Measurements from ENCODE around the gene SAA4. TPM values are rescaled to one million over a fixed set of nuclear protein-coding genes. Genes with fewer than 3 reads are reported as not detected.
"Not testable (repeated sequence)": the region's sequence is repeated elsewhere in the genome, so short reads cannot be mapped to it uniquely, and the experiment has no call there.

SAA4 gene
- total and polyA plus RNA-seq, 2 experiments from 2014 or later = not detected

GRCh38 chr11:18271206-18271605 lies 34.6 kb upstream of the SAA4 start (continued):
- no peak for TF ChIP-seq ZNF462 (CRISPR knock-in tag; IDR thresholded peaks at IDR 0.05)
- no peak for TF ChIP-seq EZH2 (IDR thresholded peaks at IDR 0.05; ENCODE audit: low read depth, unreplicated experiment)

- Histone ChIP-seq H3K4me1 (ENCODE audit: insufficient read depth) (no peaks in the 10 kb centered on the region), H3K27me3 (ENCODE audit: insufficient read depth) (no peaks in the 10 kb centered on the region), H3K4me2 (no peak overlapping the region), H2AFZ (no peak overlapping the region), H3F3A (replicated peaks; ENCODE audit: low read depth) (no peaks in the 10 kb centered on the region), H3K27ac (ENCODE audit: low read depth) (no peak overlapping the region), H3K4me3 (no peak overlapping the region), H3K9me2 (ENCODE audit: insufficient read depth) (no peaks in the 10 kb centered on the region), H3K36me3 (ENCODE audit: insufficient read depth) (no peaks in the 10 kb centered on the region), H4K20me1 (replicated peaks; ENCODE audit: insufficient read depth) (no peaks in the 10 kb centered on the region), H3K79me2 (replicated peaks; ENCODE audit: insufficient read depth) (no peaks in the 10 kb centered on the region)
- TF ChIP-seq CTCF (conservative IDR thresholded peaks at IDR 0.05; ENCODE audit: low read depth in 2 of 2) (peak; percentile 24 to 38; a peak in 3 of 4 replicates), ZNF331 (CRISPR knock-in tag; IDR thresholded peaks at IDR 0.05; ENCODE audit: low read depth) (no peak)
- ATAC-seq = peak; percentile 67
- no peaks in the 10 kb centered on the region for H3K27me3 Mint-ChIP-seq (ENCODE audit: insufficient read depth, low read depth, poor library complexity)
- no peak overlapping the region for H3K4me3 Mint-ChIP-seq
- peak; percentile 37 for DNase-seq (ENCODE audit: low spot score)
- no peak overlapping the region for H3K27ac Mint-ChIP-seq
- peaks cover 2% of the 10 kb centered on the region for H3K36me3 Mint-ChIP-seq (ENCODE audit: low read depth)
- H3K4me1 Mint-ChIP-seq = no peaks in the 10 kb centered on the region
- H3K9me3 Mint-ChIP-seq = no peaks in the 10 kb centered on the region
Measured at GRCh38 chr11:18270102-18270501, 33.5 kb upstream of the SAA4 start.

- H3K4me3 Mint-ChIP-seq; H3K4me1 ChIP-seq (ENCODE audit: insufficient read depth); H3K9me3 Mint-ChIP-seq; DNase-seq (ENCODE audit: low spot score); H3K36me3 Mint-ChIP-seq (ENCODE audit: low read depth); H3K27ac Mint-ChIP-seq; H3K79me2 ChIP-seq (replicated peaks; ENCODE audit: insufficient read depth); H3K27me3 Mint-ChIP-seq (ENCODE audit: insufficient read depth, low read depth, poor library complexity); H2AFZ ChIP-seq; H4K20me1 ChIP-seq (replicated peaks; ENCODE audit: insufficient read depth); H3K27ac ChIP-seq (ENCODE audit: low read depth); H3K4me3 ChIP-seq; H3K36me3 ChIP-seq (ENCODE audit: insufficient read depth); H3K27me3 ChIP-seq (ENCODE audit: insufficient read depth); H3F3A ChIP-seq (replicated peaks; ENCODE audit: low read depth); H3K4me1 Mint-ChIP-seq; H3K9me2 ChIP-seq (ENCODE audit: insufficient read depth); H3K4me2 ChIP-seq: not testable (repeated sequence)
- ATAC-seq = peak; percentile 75
Measured at GRCh38 chr11:18269252-18269651, 32.6 kb upstream of the SAA4 start.

- H3K4me3 Mint-ChIP-seq; H3K27ac ChIP-seq (ENCODE audit: low read depth); H4K20me1 ChIP-seq (replicated peaks; ENCODE audit: insufficient read depth); H3K9me2 ChIP-seq (ENCODE audit: insufficient read depth); H3K36me3 Mint-ChIP-seq (ENCODE audit: low read depth); H3K4me1 Mint-ChIP-seq; H3K4me3 ChIP-seq; H3K9me3 Mint-ChIP-seq; H3K27me3 ChIP-seq (ENCODE audit: insufficient read depth); H3F3A ChIP-seq (replicated peaks; ENCODE audit: low read depth); H3K4me2 ChIP-seq; DNase-seq (ENCODE audit: low spot score); H3K4me1 ChIP-seq (ENCODE audit: insufficient read depth); H2AFZ ChIP-seq; H3K36me3 ChIP-seq (ENCODE audit: insufficient read depth); H3K79me2 ChIP-seq (replicated peaks; ENCODE audit: insufficient read depth); H3K27ac Mint-ChIP-seq; ATAC-seq; H3K27me3 Mint-ChIP-seq (ENCODE audit: insufficient read depth, low read depth, poor library complexity): not testable (repeated sequence)
Measured at GRCh38 chr11:18267335-18268133, 30.9 kb upstream of the SAA4 start.

Measured in GM23338 (cell line).